K562 (cell line): Measurements from ENCODE around the gene TRUB2. TPM values are rescaled to one million over a fixed set of nuclear protein-coding genes. Genes with fewer than 3 reads are reported as not detected.
A peak's percentile ranks its signal among the peaks of the same experiment; 100 is the strongest.

ENCODE experiments used
- ARID4B ChIP-seq: sonication (generic); formaldehyde crosslinking; IDR thresholded peaks from 2 replicates; pipeline ENCODE4 v1.8.0; 2022; ENCODE audit warnings: mild to moderate bottlenecking, missing genetic modification reagents
- CBX2 ChIP-seq: fragments of 200-600 bp; sonication (generic); IDR thresholded peaks from one replicate; pipeline ENCODE4 v1.6.1; 2012; ENCODE audit warnings: mild to moderate bottlenecking, low read length, inconsistent platforms; ENCODE audit not compliant: insufficient read depth, poor library complexity, severe bottlenecking
- CHD1 ChIP-seq: fragments of 200-600 bp; sonication (generic); IDR thresholded peaks from one replicate; pipeline ENCODE4 v1.6.1; 2012; ENCODE audit warnings: mild to moderate bottlenecking, moderate library complexity, low read length, inconsistent platforms
- DMBX1 ChIP-seq: fragments of 250-450 bp; sonication (Bioruptor Pico); IDR thresholded peaks from 2 replicates; pipeline ENCODE4 v1.8.0; 2022; ENCODE audit warnings: inconsistent platforms, mild to moderate bottlenecking, moderate library complexity, borderline replicate concordance
- ELF2 ChIP-seq: fragments of 250-450 bp; sonication (Bioruptor Pico); IDR thresholded peaks from 2 replicates; pipeline ENCODE4 v1.5.0; 2021; ENCODE audit warnings: mild to moderate bottlenecking
- EP400 ChIP-seq: fragments of 450-650 bp; IDR thresholded peaks from 2 replicates; pipeline ENCODE4 v1.6.1; 2017; ENCODE audit warnings: antibody characterized with exemption, mild to moderate bottlenecking, moderate library complexity
- HMG20A ChIP-seq: fragments of 450-650 bp; formaldehyde crosslinking; conservative IDR thresholded peaks from 2 replicates; pipeline ENCODE4 v1.4.0; 2020; ENCODE audit warnings: mild to moderate bottlenecking, mixed read lengths
- HMGN3 ChIP-seq: IDR thresholded peaks from 2 replicates; pipeline ENCODE4 v1.6.1; 2011; ENCODE audit warnings: borderline replicate concordance, low read depth, mild to moderate bottlenecking, mixed read lengths, low read length; ENCODE audit not compliant: insufficient read length; ENCODE audit errors: extremely low read depth
- KAT8 ChIP-seq: fragments of 450-650 bp; IDR thresholded peaks from 2 replicates; pipeline ENCODE4 v1.6.1; 2016; ENCODE audit warnings: low read depth, mild to moderate bottlenecking
- KHSRP ChIP-seq: fragments of 450-650 bp; IDR thresholded peaks from 2 replicates; pipeline ENCODE4 v1.6.1; 2017
- RBFOX2 ChIP-seq: fragments of 200-400 bp; formaldehyde crosslinking; IDR thresholded peaks from 2 replicates; pipeline ENCODE4 v1.6.1; 2017; ENCODE audit warnings: low read depth, mild to moderate bottlenecking, low read length, moderate library complexity
- SETDB1 ChIP-seq: IDR thresholded peaks from one replicate; pipeline ENCODE4 v1.6.1; 2012; ENCODE audit warnings: low read length, control low read depth, inconsistent platforms
- SFPQ ChIP-seq: fragments of 200-400 bp; formaldehyde crosslinking; IDR thresholded peaks from 2 replicates; pipeline ENCODE4 v1.6.1; 2017; ENCODE audit warnings: mild to moderate bottlenecking, low read depth, low read length, moderate library complexity
- SNAPC5 ChIP-seq: fragments of 250-450 bp; sonication (Bioruptor Pico); IDR thresholded peaks from 2 replicates; pipeline ENCODE4 v1.8.0; 2021; ENCODE audit warnings: moderate library complexity, mild to moderate bottlenecking, inconsistent platforms
- TCF3 ChIP-seq: sonication (generic); formaldehyde crosslinking; IDR thresholded peaks from 2 replicates; pipeline ENCODE4 v1.4.0; 2020; ENCODE audit warnings: mild to moderate bottlenecking, missing genetic modification reagents
- TEAD4 ChIP-seq, 2 experiments: sonication (generic) in 1 of 2; formaldehyde crosslinking in 1 of 2; IDR thresholded peaks; 2 replicates each; pipeline versions ENCODE4 v1.6.1 to v1.8.0; 2012 to 2022; ENCODE audit warnings: borderline replicate concordance in 1 of 2, inconsistent platforms in 1 of 2, low read length in 1 of 2, mild to moderate bottlenecking in 1 of 2, missing genetic modification reagents in 1 of 2
- ZFP1 ChIP-seq: fragments of 450-650 bp; formaldehyde crosslinking; IDR thresholded peaks from 2 replicates; pipeline ENCODE4 v1.4.0; 2020; ENCODE audit warnings: mild to moderate bottlenecking, mixed read lengths
- ZNF174 ChIP-seq: fragments of 250-450 bp; sonication (Bioruptor Pico); IDR thresholded peaks from 2 replicates; pipeline ENCODE4 v1.4.0; 2020; ENCODE audit warnings: mild to moderate bottlenecking
- ZNF311 ChIP-seq: fragments of 250-450 bp; sonication (Bioruptor Pico); IDR thresholded peaks from 2 replicates; pipeline ENCODE4 v1.4.0; 2020; ENCODE audit warnings: mild to moderate bottlenecking, moderate library complexity
- ZNF354B ChIP-seq: fragments of 250-450 bp; sonication (Bioruptor Pico); IDR thresholded peaks from 2 replicates; pipeline ENCODE4 v1.4.0; 2020
- ZNF41 ChIP-seq: fragments of 250-450 bp; sonication (Bioruptor Pico); conservative IDR thresholded peaks from 2 replicates; pipeline ENCODE4 v1.4.0; 2020; ENCODE audit warnings: mild to moderate bottlenecking
- polyA plus RNA-seq, 8 experiments: library from polyadenylated mRNA; depleted of rRNA in 4 of 8; stranded (reverse) in 5 of 8; unstranded in 3 of 8; fragments of >200 nt; fragmentation: Nextera tagmentation in 2 of 8; fragmentation: Illumina TruSeq in 1 of 8; extraction: Ambion mirVana in 2 of 8; extraction: Trizol in 1 of 8; gene quantifications; 2 replicates each; pipeline versions ENCODE4 v1.2.1 to v1.2.3, GENCODE V29; 2011 to 2014; ENCODE audit warnings: inconsistent platforms in 1 of 8, missing spikeins in 1 of 8
- total RNA-seq, 7 experiments: library from RNA; depleted of rRNA in 6 of 7; stranded (reverse); fragments of >200 nt in 6 of 7; fragmentation: Illumina TruSeq in 2 of 7; extraction: Trizol in 2 of 7; gene quantifications; 2 replicates each; pipeline versions ENCODE4 v1.2.1 to v1.2.3, GENCODE V29; 2011 to 2021; ENCODE audit warnings: low replicate concordance in 1 of 7

The TRUB2 gene
- total and polyA plus RNA-seq, 9 of the 15 experiments (the other 6 are each of a cell fraction or from before 2014, with no cell fraction given) = 9.3 to 110 (median 63.0) TPM

- TF ChIP-seq ZNF311 (no peak; the same call in 1 of the 2 replicates), RBFOX2 (no peak), KHSRP (no peak), ZFP1 (no peak), HMG20A (CRISPR knock-in tag) (0 out of 2 replicates have a peak, but pooled peaks have one; percentile 24), CBX2 (no peak), HMGN3 (no peak), EP400 (no peak), TCF3 (CRISPR knock-in tag) (no peak), CHD1 (peak; percentile 93), ZNF41 (CRISPR knock-in tag) (peak; percentile 77), SNAPC5 (CRISPR knock-in tag) (no peak), ZNF354B (CRISPR knock-in tag) (0 out of 2 replicates have a peak, but pooled peaks have one; percentile 8), DMBX1 (CRISPR knock-in tag) (peak; percentile 80), SFPQ (no peak), TEAD4 (IDR thresholded peaks at IDR 0.05; ENCODE audit: low read length) (no peak), TEAD4 (CRISPR knock-in tag; IDR thresholded peaks at IDR 0.05; ENCODE audit: borderline replicate concordance) (no peak), ZNF174 (CRISPR knock-in tag) (peak; percentile 73; the same call in 1 of the 2 replicates), SETDB1 (peak; percentile 16), ELF2 (CRISPR knock-in tag) (no peak), KAT8 (no peak), ARID4B (no peak)
Measured at GRCh38 chr9:128322404-128323211, at the start of gene TRUB2, which contains the start of gene COQ4 (continued).
